Mesenchymal stem cell (in vitro differentiated cells and primary cell): ENCODE results near the gene EPHB4. TPM values are rescaled to one million over a fixed set of nuclear protein-coding genes. Genes with fewer than 3 reads are reported as not detected.

ENCODE experiments used
- DNase-seq: peaks from one replicate; pipeline ENCODE4 v3.0.0-alpha.2; 2013
- H2AFZ ChIP-seq: one replicate; pipeline ENCODE4 v1.6.1; 2013; ENCODE audit warnings: low read depth, mild to moderate bottlenecking, control low read depth, inconsistent platforms, low read length, moderate library complexity
- H2AK5ac ChIP-seq: 2 replicates; pipeline ENCODE4 v1.6.1; 2013; ENCODE audit warnings: low read length, moderate library complexity, mild to moderate bottlenecking, inconsistent platforms; ENCODE audit not compliant: severe bottlenecking
- H2BK120ac ChIP-seq: one replicate; pipeline ENCODE4 v1.6.1; 2013; ENCODE audit warnings: low read depth, mild to moderate bottlenecking, inconsistent platforms, low read length, moderate library complexity
- H2BK12ac ChIP-seq, 2 experiments: one replicate each; pipeline ENCODE4 v1.6.1; 2013; ENCODE audit warnings: inconsistent platforms in 2 of 2, low read length in 2 of 2, mild to moderate bottlenecking in 2 of 2, moderate library complexity in 2 of 2, control low read depth in 1 of 2
- H2BK15ac ChIP-seq: one replicate; pipeline ENCODE4 v1.6.1; 2013; ENCODE audit warnings: mild to moderate bottlenecking, low read depth, inconsistent platforms; ENCODE audit not compliant: poor library complexity, severe bottlenecking
- H2BK5ac ChIP-seq: 2 replicates; pipeline ENCODE4 v1.6.1; 2013; ENCODE audit warnings: low read depth, mild to moderate bottlenecking, low read length, control low read depth, inconsistent platforms; ENCODE audit not compliant: poor library complexity, severe bottlenecking
- H3K14ac ChIP-seq, 2 experiments: one replicate each; pipeline ENCODE4 v1.6.1; 2013; ENCODE audit warnings: inconsistent platforms in 2 of 2, low read length in 2 of 2, control low read depth in 1 of 2, mild to moderate bottlenecking in 1 of 2, moderate library complexity in 1 of 2
- H3K18ac ChIP-seq, 2 experiments: one replicate each; pipeline ENCODE4 v1.6.1; 2013; ENCODE audit warnings: inconsistent platforms in 2 of 2, low read length in 2 of 2, control low read depth in 1 of 2, low read depth in 1 of 2, mild to moderate bottlenecking in 1 of 2
- H3K23ac ChIP-seq, 2 experiments: one replicate each; pipeline ENCODE4 v1.6.1; 2013; ENCODE audit warnings: inconsistent platforms in 2 of 2, low read length in 2 of 2, mild to moderate bottlenecking in 2 of 2, moderate library complexity in 2 of 2, control low read depth in 1 of 2
- H3K27ac ChIP-seq: 2 replicates; pipeline ENCODE4 v1.5.1; 2013; ENCODE audit warnings: mild to moderate bottlenecking, moderate library complexity, low read length, control low read depth, inconsistent platforms; ENCODE audit not compliant: poor library complexity, severe bottlenecking
- H3K27me3 ChIP-seq, 2 experiments: 2 replicates each; pipeline versions ENCODE4 v1.6.1 to v1.7.0; 2013; ENCODE audit warnings: low read length in 2 of 2, mild to moderate bottlenecking in 2 of 2, moderate library complexity in 2 of 2, control low read depth in 1 of 2, inconsistent platforms in 1 of 2; ENCODE audit not compliant: control insufficient read depth in 1 of 2, insufficient read depth in 1 of 2
- H3K36me3 ChIP-seq, 2 experiments: 2 replicates each; pipeline versions ENCODE4 v1.6.1 to v1.7.0; 2013; ENCODE audit warnings: low read length in 2 of 2, control low read depth in 1 of 2, inconsistent platforms in 1 of 2, low read depth in 1 of 2, mild to moderate bottlenecking in 1 of 2; ENCODE audit not compliant: insufficient read depth in 2 of 2, control insufficient read depth in 1 of 2
- H3K4ac ChIP-seq, 2 experiments: one replicate each; pipeline ENCODE4 v1.6.1; 2013; ENCODE audit warnings: inconsistent platforms in 2 of 2, low read length in 2 of 2, mild to moderate bottlenecking in 2 of 2, moderate library complexity in 2 of 2, control low read depth in 1 of 2, low read depth in 1 of 2
- H3K4me1 ChIP-seq: 2 replicates; pipeline ENCODE4 v1.6.1; 2013; ENCODE audit warnings: low read depth, low read length, control low read depth; ENCODE audit not compliant: control insufficient read depth, insufficient read depth
- H3K4me2 ChIP-seq: 2 replicates; pipeline ENCODE4 v1.6.1; 2013; ENCODE audit warnings: low read length, mild to moderate bottlenecking, inconsistent platforms; ENCODE audit not compliant: poor library complexity, severe bottlenecking
- H3K4me3 ChIP-seq, 2 experiments: 2 replicates each; pipeline versions ENCODE4 v1.5.1 to v1.7.0; 2013; ENCODE audit warnings: low read length in 2 of 2, mild to moderate bottlenecking in 2 of 2, control low read depth in 1 of 2, low read depth in 1 of 2; ENCODE audit not compliant: insufficient read depth in 1 of 2
- H3K79me1 ChIP-seq: replicated peaks from 2 replicates; pipeline ENCODE4 v1.6.1; 2013; ENCODE audit warnings: mild to moderate bottlenecking, control low read depth, low read length, inconsistent platforms; ENCODE audit not compliant: poor library complexity, severe bottlenecking
- H3K9ac ChIP-seq: 2 replicates; pipeline ENCODE4 v1.7.0; 2013; ENCODE audit warnings: mild to moderate bottlenecking, low read length, moderate library complexity
- H3K9me3 ChIP-seq: 2 replicates; pipeline ENCODE4 v1.7.0; 2013; ENCODE audit warnings: mild to moderate bottlenecking, low read length; ENCODE audit not compliant: control insufficient read depth
- H4K8ac ChIP-seq: one replicate; pipeline ENCODE4 v1.6.1; 2013; ENCODE audit warnings: inconsistent platforms, mild to moderate bottlenecking, low read length, moderate library complexity
- H4K91ac ChIP-seq: one replicate; pipeline ENCODE4 v1.6.1; 2013; ENCODE audit warnings: mild to moderate bottlenecking, low read length, inconsistent platforms
- WGBS: methylation state at CpG from one replicate; pipeline ENCODE4 v1.1.7; 2013; ENCODE audit warnings: mixed read lengths; 5-methylcytosine and 5-hydroxymethylcytosine counted together
- polyA plus RNA-seq, 2 experiments: library from polyadenylated mRNA; stranded (reverse); fragments of 200-250 nt; gene quantifications; one replicate each; pipeline ENCODE4 v1.2.3, GENCODE V29; 2013

EPHB4 gene
- polyA plus RNA-seq (2013, experiment 1 of 2): 34.3 TPM
- 34.3 TPM for polyA plus RNA-seq (2013, experiment 2 of 2)

GRCh38 chr7:100827330-100828226 lies at the start of gene EPHB4:
Gene EPHB4 (minus strand): TSS chr7:100827523. CDS start chr7:100827030, 493 bp downstream.
- Histone ChIP-seq H3K9ac (peak within 1 kb of the TSS; percentile 81), H3K9me3 (no peaks in the 10 kb centered on the region), H3K36me3 (peaks cover 7 to 26% of the 10 kb centered on the region in 2 experiments), H4K91ac (peak within 1 kb of the TSS; percentile 82), H2BK15ac (peak within 1 kb of the TSS; percentile 89), H2BK5ac (no peak within 1 kb of the TSS), H3K4me2 (peak within 1 kb of the TSS; percentile 92), H3K14ac (peak within 1 kb of the TSS; percentile 47 to 92), H3K27me3 (peaks cover 0 to 5% of the 10 kb centered on the region in 2 experiments), H4K8ac (peak within 1 kb of the TSS; percentile 97), H3K4me1 (peaks cover 22% of the 10 kb centered on the region), H2AK5ac (no peak within 1 kb of the TSS), H2BK12ac (no peak within 1 kb of the TSS), H3K23ac (peak within 1 kb of the TSS in 1 of 2 experiments; percentile 63), H3K79me1 (peaks cover 22% of the 10 kb centered on the region), H3K27ac (peak within 1 kb of the TSS; percentile 19), H2BK120ac (peak within 1 kb of the TSS; percentile 78), H3K18ac (peak within 1 kb of the TSS; percentile 59 to 67), H3K4ac (peak within 1 kb of the TSS; percentile 59 to 88), H2AFZ (peak within 1 kb of the TSS; percentile 62), H3K4me3 (peak within 1 kb of the TSS; percentile 85 to 86)
- 1% methylated on average over 67 of the region's 80 CpGs for WGBS
- peak; percentile 91 for DNase-seq

GRCh38 chr7:100875356-100875751 lies 48.0 kb upstream of the EPHB4 start:
- peak overlapping the region in 1 of 2 experiments; percentile 15 for H2BK12ac ChIP-seq
- H3K4me2 ChIP-seq: peak overlapping the region; percentile 64
- peak overlapping the region; percentile 50 for H2BK5ac ChIP-seq
- peak overlapping the region; percentile 94 for H3K9ac ChIP-seq
- peak overlapping the region; percentile 93 to 96 for H3K18ac ChIP-seq
- H2BK15ac ChIP-seq: peak overlapping the region; percentile 86
- H3K23ac ChIP-seq: peak overlapping the region; percentile 90 to 92
- peak overlapping the region; percentile 81 for H3K27ac ChIP-seq
- peak overlapping the region; percentile 2 for H2BK120ac ChIP-seq
- peaks cover 14% of the 10 kb centered on the region for H3K79me1 ChIP-seq
- 1% methylated on average over 23 of the region's 39 CpGs for WGBS
- no peaks in the 10 kb centered on the region for H3K9me3 ChIP-seq
- H3K36me3 ChIP-seq: peaks cover 63 to 75% of the 10 kb centered on the region in 2 experiments
- peak overlapping the region; percentile 80 to 87 for H3K14ac ChIP-seq
- no peak overlapping the region for H2AK5ac ChIP-seq
- peak overlapping the region; percentile 79 to 95 for H3K4ac ChIP-seq
- no peaks in the 10 kb centered on the region for H3K27me3 ChIP-seq
- peak overlapping the region; percentile 34 for H4K91ac ChIP-seq
- DNase-seq: no peak
- no peak overlapping the region for H4K8ac ChIP-seq
- H3K4me1 ChIP-seq: peaks cover 27% of the 10 kb centered on the region
- peak overlapping the region; percentile 8 for H2AFZ ChIP-seq
- peak overlapping the region; percentile 96 to 100 for H3K4me3 ChIP-seq

GRCh38 chr7:100874577-100875355 lies 47.4 kb upstream of the EPHB4 start, which contains the start of gene SRRT:
Gene SRRT (plus strand): TSS chr7:100875103. CDS start chr7:100875591, 488 bp downstream.
- H3K36me3 ChIP-seq: peaks cover 63 to 77% of the 10 kb centered on the region in 2 experiments
- DNase-seq: peak; percentile 97
- H3K14ac ChIP-seq: peak within 1 kb of the TSS; percentile 80 to 87
- H2BK5ac ChIP-seq: peak within 1 kb of the TSS; percentile 86
- H3K4me1 ChIP-seq: peaks cover 28% of the 10 kb centered on the region
- peak within 1 kb of the TSS in 1 of 2 experiments; percentile 15 for H2BK12ac ChIP-seq
- H3K79me1 ChIP-seq: peaks cover 15% of the 10 kb centered on the region
- peak within 1 kb of the TSS; percentile 36 for H2AFZ ChIP-seq
- H3K9ac ChIP-seq: peak within 1 kb of the TSS; percentile 94
- H2AK5ac ChIP-seq: peak within 1 kb of the TSS; percentile 17
- peak within 1 kb of the TSS; percentile 67 for H2BK120ac ChIP-seq
- H3K23ac ChIP-seq: peak within 1 kb of the TSS; percentile 90 to 92
- peak within 1 kb of the TSS; percentile 85 for H3K4me2 ChIP-seq
- peak within 1 kb of the TSS; percentile 100 for H4K8ac ChIP-seq
- peak within 1 kb of the TSS; percentile 96 to 99 for H3K18ac ChIP-seq
- H3K27ac ChIP-seq: peak within 1 kb of the TSS; percentile 97
- peak within 1 kb of the TSS; percentile 96 to 100 for H3K4me3 ChIP-seq
- peak within 1 kb of the TSS; percentile 100 for H4K91ac ChIP-seq
- H3K9me3 ChIP-seq: no peaks in the 10 kb centered on the region
- 4% methylated on average over 74 of the region's 79 CpGs for WGBS
- peak within 1 kb of the TSS; percentile 86 to 95 for H3K4ac ChIP-seq
- H3K27me3 ChIP-seq: no peaks in the 10 kb centered on the region
- peak within 1 kb of the TSS; percentile 86 for H2BK15ac ChIP-seq
